ENCODE data around the gene EVI5.

Gene EVI5

DNA sequence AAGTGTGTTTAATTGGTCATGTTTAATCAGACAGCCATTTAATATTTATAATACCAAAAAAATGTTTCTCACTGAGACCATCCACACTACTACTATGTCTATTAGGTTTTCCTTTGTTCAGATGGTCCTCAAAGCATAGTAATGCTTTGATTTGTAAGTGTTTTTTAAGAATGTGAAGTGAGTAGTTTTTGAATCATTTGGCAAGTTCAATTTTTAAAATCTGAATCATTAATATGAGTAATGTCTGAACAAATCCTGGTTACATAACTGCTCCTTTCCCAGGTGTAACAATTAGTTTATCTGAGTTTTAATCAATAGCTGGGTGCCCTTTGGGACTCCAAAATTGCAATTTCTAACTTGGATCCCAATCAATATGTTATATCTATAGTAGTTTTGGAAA lies 23.5 kb upstream of the EVI5 start:
- Histone ChIP-seq H3K9me3 (0 out of 2 replicates have a peak, but pooled peaks cover 3% of the 10 kb centered on the region), H3K27me3 (ENCODE audit: low read depth) (no peaks in the 10 kb centered on the region), H3K36me3 (replicated peaks) (no peaks in the 10 kb centered on the region), H3K4me1 (no peaks in the 10 kb centered on the region; the same call in 1 of the 2 replicates), H3K4me3 (no peak overlapping the region)
- no peak for DNase-seq (ENCODE audit: low spot score in 2 of 2)
- in situ Hi-C loops (cut with MboI; ENCODE audit: low sequenced_read_pairs), result no loop called here

- no peaks in the 10 kb centered on the region for H3K4me1 ChIP-seq
- no peak overlapping the region for H3K4me3 ChIP-seq
- DNase-seq (ENCODE audit: low spot score in 2 of 2), result no peak
- in situ Hi-C loops (cut with MboI; ENCODE audit: low sequenced_read_pairs), result no loop called here
- 0 out of 2 replicates have a peak, but pooled peaks cover 3% of the 10 kb centered on the region for H3K9me3 ChIP-seq
- H3K27me3 ChIP-seq (ENCODE audit: low read depth), result no peaks in the 10 kb centered on the region
- H3K36me3 ChIP-seq (replicated peaks), result no peaks in the 10 kb centered on the region
These were observed 20.3 kb upstream of the EVI5 start for GRCh38 chr1:92805216-92805615.

DNA sequence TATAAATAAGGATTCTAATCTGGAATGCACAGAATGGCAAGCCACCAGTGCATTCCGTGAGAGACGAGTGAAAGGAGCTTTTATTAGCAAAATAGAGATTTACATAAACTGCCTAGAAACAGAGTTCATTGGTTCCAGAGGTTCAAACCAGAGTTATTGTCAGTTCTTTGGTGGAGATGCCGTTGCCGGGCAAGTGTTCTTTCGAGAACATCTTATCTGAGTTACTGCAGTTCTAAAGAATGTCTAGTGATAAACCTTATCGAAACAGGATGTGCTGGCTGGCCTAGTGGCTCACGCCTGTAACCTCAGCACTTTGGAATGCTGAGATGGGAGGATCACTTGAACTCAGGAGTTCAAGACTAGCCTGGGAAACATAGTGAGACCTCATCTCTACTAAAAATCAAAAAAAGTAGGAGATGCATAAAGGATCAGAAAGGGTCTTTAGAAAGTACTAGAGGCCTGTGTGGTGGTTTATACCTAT lies 19.9 kb upstream of the EVI5 start:
- H3K27me3 ChIP-seq (ENCODE audit: low read depth), result no peaks in the 10 kb centered on the region
- no peak overlapping the region for H3K4me3 ChIP-seq
- 0 out of 2 replicates have a peak, but pooled peaks cover 3% of the 10 kb centered on the region for H3K9me3 ChIP-seq
- in situ Hi-C loops (cut with MboI; ENCODE audit: low sequenced_read_pairs), result no loop called here
- DNase-seq (ENCODE audit: low spot score in 2 of 2), result peak; percentile 5 to 29
- no peaks in the 10 kb centered on the region for H3K4me1 ChIP-seq
- no peaks in the 10 kb centered on the region for H3K36me3 ChIP-seq (replicated peaks)

DNA sequence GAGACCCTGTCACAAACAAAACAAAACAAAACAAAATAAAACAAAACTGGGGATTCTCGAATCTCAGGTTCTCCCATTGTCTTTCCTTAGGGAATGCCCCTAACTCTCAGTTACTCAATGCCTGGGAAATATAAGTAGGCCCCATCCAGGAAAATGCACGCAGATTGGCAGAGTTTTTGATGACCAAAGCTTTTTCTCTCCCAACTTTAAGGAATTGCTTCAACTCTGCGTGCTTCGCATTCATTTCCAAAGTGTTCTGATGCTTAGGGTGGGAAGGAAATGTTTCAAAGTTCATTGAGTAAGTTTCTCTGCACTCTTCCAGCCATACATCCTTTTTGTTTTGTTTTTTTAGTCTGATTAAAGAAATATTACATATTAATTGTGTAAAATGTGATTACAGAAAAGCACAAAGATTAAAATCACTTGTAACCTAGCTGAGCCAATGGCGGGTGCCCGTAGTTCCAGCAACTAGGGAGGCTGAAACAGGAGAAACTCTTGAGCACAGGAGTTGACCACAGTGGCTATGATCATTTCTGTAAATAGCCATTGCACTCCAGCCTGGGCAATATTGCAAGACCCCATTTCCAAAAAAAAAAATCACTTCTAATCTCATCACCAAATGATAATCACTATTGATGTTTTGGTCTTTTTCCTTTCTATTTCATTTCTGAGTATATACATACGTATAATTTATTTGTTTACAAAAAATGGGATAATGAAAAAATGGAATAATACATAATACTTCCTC lies 18.4 kb upstream of the EVI5 start:
- in situ Hi-C loops (cut with MboI; ENCODE audit: low sequenced_read_pairs), result no loop called here
- Histone ChIP-seq H3K27me3 (ENCODE audit: low read depth) (no peaks in the 10 kb centered on the region), H3K36me3 (replicated peaks) (no peaks in the 10 kb centered on the region), H3K4me1 (no peaks in the 10 kb centered on the region), H3K9me3 (0 out of 2 replicates have a peak, but pooled peaks cover 3% of the 10 kb centered on the region), H3K4me3 (no peak overlapping the region)
- no peak for DNase-seq (ENCODE audit: low spot score in 2 of 2)

GRCh38 chr1:92797961-92798360 lies 13.1 kb upstream of the EVI5 start:
- H3K27me3 ChIP-seq (ENCODE audit: low read depth), result no peaks in the 10 kb centered on the region
- H3K4me1 ChIP-seq, result peaks cover 6% of the 10 kb centered on the region
- no peaks in the 10 kb centered on the region for H3K36me3 ChIP-seq (replicated peaks)
- H3K4me3 ChIP-seq, result no peak overlapping the region
- DNase-seq (ENCODE audit: low spot score in 2 of 2), result no peak
- no peaks in the 10 kb centered on the region for H3K9me3 ChIP-seq
- in situ Hi-C loops (cut with MboI; ENCODE audit: low sequenced_read_pairs), result no loop called here

DNA sequence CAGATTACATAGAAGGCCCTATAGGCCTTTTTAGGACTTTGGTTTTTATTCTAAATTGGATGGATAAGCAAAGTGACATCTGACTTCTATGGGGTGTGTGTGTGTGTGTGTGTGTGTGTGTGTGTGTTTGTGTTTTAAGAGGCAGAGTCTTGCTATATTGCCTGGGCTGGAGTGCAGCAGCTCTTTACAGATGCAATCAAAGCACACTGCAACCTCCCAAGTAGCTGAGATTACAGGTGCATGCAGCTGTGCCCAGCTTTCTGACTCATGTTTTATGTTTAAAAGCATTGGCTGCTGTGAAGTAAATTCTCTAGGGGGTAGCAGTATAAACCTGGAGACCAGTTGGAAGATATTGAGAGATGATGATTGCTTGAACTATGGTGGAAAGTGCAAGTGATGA lies 12.4 kb upstream of the EVI5 start:
- in situ Hi-C loops (cut with MboI; ENCODE audit: low sequenced_read_pairs), result no loop called here
- H3K36me3 ChIP-seq (replicated peaks), result no peaks in the 10 kb centered on the region
- DNase-seq (ENCODE audit: low spot score in 2 of 2), result no peak
- H3K27me3 ChIP-seq (ENCODE audit: low read depth), result no peaks in the 10 kb centered on the region
- no peak overlapping the region for H3K4me3 ChIP-seq
- H3K9me3 ChIP-seq, result no peaks in the 10 kb centered on the region
- H3K4me1 ChIP-seq, result peaks cover 13% of the 10 kb centered on the region

DNA sequence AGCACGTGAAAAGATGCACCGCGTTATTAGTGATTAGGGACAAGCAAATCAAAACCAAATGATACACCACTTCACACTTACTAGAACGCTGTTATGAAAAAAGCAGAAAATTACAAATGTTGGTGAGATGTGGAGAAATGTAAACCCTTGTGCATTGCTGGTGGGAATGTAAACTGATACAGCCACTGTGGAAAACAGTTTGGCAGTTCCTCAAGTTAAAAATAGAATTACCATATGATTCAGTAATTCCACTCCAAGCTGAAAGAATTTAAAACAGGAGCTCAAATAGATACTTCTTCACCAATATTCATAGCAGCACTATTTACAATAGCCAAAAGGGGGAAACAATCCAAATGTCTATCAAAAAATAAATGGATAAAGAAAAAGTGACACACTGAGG lies 10.3 kb upstream of the EVI5 start:
- in situ Hi-C loops (cut with MboI; ENCODE audit: low sequenced_read_pairs), result no loop called here
- Histone ChIP-seq H3K27me3 (ENCODE audit: low read depth) (no peaks in the 10 kb centered on the region), H3K9me3 (no peaks in the 10 kb centered on the region), H3K4me1 (peaks cover 25% of the 10 kb centered on the region), H3K36me3 (replicated peaks) (no peaks in the 10 kb centered on the region), H3K4me3 (no peak overlapping the region)
- DNase-seq (ENCODE audit: low spot score in 2 of 2), result no peak

GRCh38 chr1:92792340-92792782 lies 7.5 kb upstream of the EVI5 start:
- peak; percentile 35 to 77 for DNase-seq (ENCODE audit: low spot score in 2 of 2)
- in situ Hi-C loops (cut with MboI; ENCODE audit: low sequenced_read_pairs), result no loop called here
- H3K27me3 ChIP-seq (ENCODE audit: low read depth), result no peaks in the 10 kb centered on the region
- H3K4me3 ChIP-seq, result no peak overlapping the region
- H3K4me1 ChIP-seq, result peaks cover 25% of the 10 kb centered on the region
- H3K36me3 ChIP-seq (replicated peaks), result no peaks in the 10 kb centered on the region
- no peaks in the 10 kb centered on the region for H3K9me3 ChIP-seq

- peaks cover 25% of the 10 kb centered on the region for H3K4me1 ChIP-seq
- no peaks in the 10 kb centered on the region for H3K9me3 ChIP-seq
- H3K36me3 ChIP-seq (replicated peaks), result no peaks in the 10 kb centered on the region
- in situ Hi-C loops (cut with MboI; ENCODE audit: low sequenced_read_pairs), result no loop called here
- no peak overlapping the region; the same call in 1 of the 2 replicates for H3K4me3 ChIP-seq
- peak in 1 of 2 experiments; percentile 20 for DNase-seq (ENCODE audit: low spot score in 2 of 2)
- no peaks in the 10 kb centered on the region for H3K27me3 ChIP-seq (ENCODE audit: low read depth)
These were observed 6.7 kb upstream of the EVI5 start for GRCh38 chr1:92791487-92792066.

- H3K4me1 ChIP-seq, result peaks cover 28% of the 10 kb centered on the region
- in situ Hi-C loops (cut with MboI; ENCODE audit: low sequenced_read_pairs), result no loop called here
- no peak overlapping the region for H3K4me3 ChIP-seq
- H3K9me3 ChIP-seq, result no peaks in the 10 kb centered on the region
- no peaks in the 10 kb centered on the region for H3K36me3 ChIP-seq (replicated peaks)
- no peak for DNase-seq (ENCODE audit: low spot score in 2 of 2)
- no peaks in the 10 kb centered on the region for H3K27me3 ChIP-seq (ENCODE audit: low read depth)
These were observed 6.0 kb upstream of the EVI5 start for GRCh38 chr1:92790867-92791266.

DNA sequence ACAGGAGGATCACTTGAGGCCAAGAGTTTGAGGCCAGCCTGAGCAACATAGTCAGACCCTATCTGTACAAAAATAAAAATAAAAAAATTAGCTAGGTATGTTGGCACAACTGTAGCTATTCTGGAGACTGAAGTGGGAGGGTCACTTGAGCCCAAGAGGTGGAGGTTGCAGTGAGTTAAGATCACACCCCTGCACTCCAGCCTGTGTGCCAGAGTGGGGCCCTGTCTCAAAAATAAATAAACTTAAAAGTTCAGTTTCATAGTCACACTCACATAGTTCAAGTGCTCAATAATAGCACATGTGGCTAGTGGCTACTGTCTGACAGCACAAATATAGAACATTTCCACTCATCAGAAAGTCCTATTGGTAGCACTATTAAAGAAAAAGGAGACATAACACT lies 5.2 kb upstream of the EVI5 start:
- peaks cover 33% of the 10 kb centered on the region for H3K4me1 ChIP-seq
- DNase-seq (ENCODE audit: low spot score in 2 of 2), result no peak
- no peaks in the 10 kb centered on the region for H3K36me3 ChIP-seq (replicated peaks)
- H3K4me3 ChIP-seq, result no peak overlapping the region
- no peaks in the 10 kb centered on the region for H3K9me3 ChIP-seq
- H3K27me3 ChIP-seq (ENCODE audit: low read depth), result no peaks in the 10 kb centered on the region
- in situ Hi-C loops (cut with MboI; ENCODE audit: low sequenced_read_pairs), result no loop called here

- Histone ChIP-seq H3K36me3 (replicated peaks) (no peaks in the 10 kb centered on the region), H3K4me3 (no peak overlapping the region), H3K27me3 (ENCODE audit: low read depth) (no peaks in the 10 kb centered on the region), H3K4me1 (peaks cover 11% of the 10 kb centered on the region), H3K9me3 (no peaks in the 10 kb centered on the region)
- no peak for DNase-seq (ENCODE audit: low spot score in 2 of 2)
- in situ Hi-C loops (cut with MboI; ENCODE audit: low sequenced_read_pairs), result no loop called here
These were observed 1.4 kb upstream of the EVI5 start for GRCh38 chr1:92786111-92786901.

- Histone ChIP-seq H3K36me3 (replicated peaks) (no peaks in the 10 kb centered on the region), H3K27me3 (ENCODE audit: low read depth) (no peaks in the 10 kb centered on the region), H3K9me3 (no peaks in the 10 kb centered on the region), H3K4me3 (peak overlapping the region; percentile 96), H3K4me1 (peaks cover 8% of the 10 kb centered on the region)
- DNase-seq (ENCODE audit: low spot score in 2 of 2), result no peak
- in situ Hi-C loops (cut with MboI; ENCODE audit: low sequenced_read_pairs), result no loop called here
These were observed 778 bp downstream of the EVI5 start for GRCh38 chr1:92784021-92784638.
